KMS-11 (cell line): ENCODE measurements around the gene HSD3B1.

ENCODE experiments used
- H2AFZ ChIP-seq: fragments of 200-600 bp; sonication (generic); 2 replicates; pipeline ENCODE4 v1.6.1; 2016; ENCODE audit warnings: antibody characterized with exemption, mixed run types, low read depth
- H3K27ac ChIP-seq: fragments of 200-600 bp; sonication (generic); 2 replicates; pipeline ENCODE4 v1.6.1; 2016; ENCODE audit warnings: mild to moderate bottlenecking, mixed run types
- H3K27me3 ChIP-seq: fragments of 200-600 bp; sonication (generic); 2 replicates; pipeline ENCODE4 v1.6.1; 2017; ENCODE audit warnings: mild to moderate bottlenecking, low read depth, mixed run types, moderate library complexity; ENCODE audit not compliant: insufficient read depth
- H3K36me3 ChIP-seq: fragments of 200-600 bp; sonication (generic); 2 replicates; pipeline ENCODE4 v1.6.1; 2017; ENCODE audit warnings: mild to moderate bottlenecking, mixed run types; ENCODE audit not compliant: insufficient read depth
- H3K4me1 ChIP-seq: fragments of 200-600 bp; sonication (generic); 2 replicates; pipeline ENCODE4 v1.6.1; 2016; ENCODE audit warnings: mild to moderate bottlenecking, low read depth, mixed run types; ENCODE audit not compliant: poor library complexity, severe bottlenecking
- H3K4me2 ChIP-seq: fragments of 200-600 bp; sonication (generic); 2 replicates; pipeline ENCODE4 v1.7.0; 2016; ENCODE audit warnings: mild to moderate bottlenecking, mixed run types
- H3K4me3 ChIP-seq: fragments of 200-600 bp; sonication (generic); IDR thresholded peaks from 2 replicates; pipeline ENCODE4 v1.6.1; 2017; ENCODE audit warnings: low read depth, low read length, mixed read lengths; ENCODE audit not compliant: insufficient read depth
- H3K79me2 ChIP-seq: fragments of 200-600 bp; sonication (generic); 2 replicates; pipeline ENCODE4 v1.6.1; 2016; ENCODE audit warnings: low read depth, mixed run types; ENCODE audit not compliant: insufficient read depth
- H3K9ac ChIP-seq: fragments of 200-600 bp; sonication (generic); 2 replicates; pipeline ENCODE4 v1.6.1; 2016; ENCODE audit warnings: mild to moderate bottlenecking, mixed run types
- H4K20me1 ChIP-seq: fragments of 200-600 bp; sonication (generic); 2 replicates; pipeline ENCODE4 v1.6.1; 2016; ENCODE audit warnings: mild to moderate bottlenecking, mixed run types; ENCODE audit not compliant: insufficient read depth
- TF ChIP-seq, protein P1 (sequence below): fragments of 200-600 bp; sonication (generic); conservative IDR thresholded peaks from 2 replicates; pipeline ENCODE4 v1.6.1; 2017; ENCODE audit warnings: low read depth, mild to moderate bottlenecking, antibody characterized with exemption, low read length, moderate library complexity, mixed read lengths

The HSD3B1 gene

DNA sequence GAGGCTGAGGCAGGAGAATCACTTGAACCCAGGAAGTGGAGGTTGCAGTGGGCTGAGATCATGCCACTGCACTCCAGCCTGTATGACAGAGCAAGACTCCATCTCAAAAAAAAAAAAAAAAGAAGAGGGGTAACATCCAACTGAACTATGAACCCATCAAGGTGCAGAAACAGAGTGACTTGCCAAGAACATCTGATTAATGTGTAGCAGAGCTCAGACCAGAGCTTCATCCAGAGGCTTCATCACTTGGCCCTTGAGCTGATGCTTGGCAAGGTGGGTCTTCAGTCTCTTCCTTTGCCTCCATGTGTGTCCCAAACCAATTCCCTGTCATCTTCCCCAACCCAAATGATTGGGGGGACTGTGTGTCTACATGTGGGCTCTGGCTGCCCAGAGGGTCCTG, 32.6 kb downstream of the HSD3B1 start:
- H3K4me2 ChIP-seq, result no peak overlapping the region
- H3K4me3 ChIP-seq, result no peak overlapping the region
- H3K4me1 ChIP-seq, result no peaks in the 10 kb centered on the region
- H3K9ac ChIP-seq, result no peak overlapping the region
- H2AFZ ChIP-seq, result no peak overlapping the region
- no peaks in the 10 kb centered on the region for H4K20me1 ChIP-seq
- no peaks in the 10 kb centered on the region for H3K36me3 ChIP-seq
- no peak overlapping the region for H3K27ac ChIP-seq
- no peaks in the 10 kb centered on the region for H3K27me3 ChIP-seq
- TF ChIP-seq, protein P1, sequence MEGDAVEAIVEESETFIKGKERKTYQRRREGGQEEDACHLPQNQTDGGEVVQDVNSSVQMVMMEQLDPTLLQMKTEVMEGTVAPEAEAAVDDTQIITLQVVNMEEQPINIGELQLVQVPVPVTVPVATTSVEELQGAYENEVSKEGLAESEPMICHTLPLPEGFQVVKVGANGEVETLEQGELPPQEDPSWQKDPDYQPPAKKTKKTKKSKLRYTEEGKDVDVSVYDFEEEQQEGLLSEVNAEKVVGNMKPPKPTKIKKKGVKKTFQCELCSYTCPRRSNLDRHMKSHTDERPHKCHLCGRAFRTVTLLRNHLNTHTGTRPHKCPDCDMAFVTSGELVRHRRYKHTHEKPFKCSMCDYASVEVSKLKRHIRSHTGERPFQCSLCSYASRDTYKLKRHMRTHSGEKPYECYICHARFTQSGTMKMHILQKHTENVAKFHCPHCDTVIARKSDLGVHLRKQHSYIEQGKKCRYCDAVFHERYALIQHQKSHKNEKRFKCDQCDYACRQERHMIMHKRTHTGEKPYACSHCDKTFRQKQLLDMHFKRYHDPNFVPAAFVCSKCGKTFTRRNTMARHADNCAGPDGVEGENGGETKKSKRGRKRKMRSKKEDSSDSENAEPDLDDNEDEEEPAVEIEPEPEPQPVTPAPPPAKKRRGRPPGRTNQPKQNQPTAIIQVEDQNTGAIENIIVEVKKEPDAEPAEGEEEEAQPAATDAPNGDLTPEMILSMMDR, result no peak
- no peaks in the 10 kb centered on the region for H3K79me2 ChIP-seq

DNA sequence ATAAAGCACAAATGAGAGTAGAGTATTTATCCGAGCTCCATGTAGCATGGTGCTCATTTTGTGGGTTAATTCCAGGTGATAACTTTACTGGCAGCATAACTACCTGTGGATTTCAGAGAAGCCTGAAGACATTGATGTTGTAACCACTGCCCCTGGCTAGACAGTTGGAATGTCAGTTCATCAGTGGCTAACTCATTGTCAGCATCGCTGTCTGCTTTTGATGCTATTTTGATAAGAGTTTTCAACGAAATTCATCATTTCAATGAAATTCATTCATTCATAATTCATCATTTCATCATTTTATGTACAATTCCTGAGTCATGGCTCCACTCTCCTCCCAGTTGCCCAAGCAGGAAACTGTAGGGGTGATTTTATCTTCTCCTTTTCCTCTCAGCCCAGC, 34.4 kb downstream of the HSD3B1 start:
- no peaks in the 10 kb centered on the region for H3K27me3 ChIP-seq
- no peak overlapping the region for H3K9ac ChIP-seq
- no peak overlapping the region for H3K4me2 ChIP-seq
- no peaks in the 10 kb centered on the region for H3K79me2 ChIP-seq
- H4K20me1 ChIP-seq, result no peaks in the 10 kb centered on the region
- no peak overlapping the region for H3K4me3 ChIP-seq
- H3K4me1 ChIP-seq, result no peaks in the 10 kb centered on the region
- no peak overlapping the region for H3K27ac ChIP-seq
- H2AFZ ChIP-seq, result no peak overlapping the region
- H3K36me3 ChIP-seq, result no peaks in the 10 kb centered on the region
- TF ChIP-seq, protein P1, result no peak

DNA sequence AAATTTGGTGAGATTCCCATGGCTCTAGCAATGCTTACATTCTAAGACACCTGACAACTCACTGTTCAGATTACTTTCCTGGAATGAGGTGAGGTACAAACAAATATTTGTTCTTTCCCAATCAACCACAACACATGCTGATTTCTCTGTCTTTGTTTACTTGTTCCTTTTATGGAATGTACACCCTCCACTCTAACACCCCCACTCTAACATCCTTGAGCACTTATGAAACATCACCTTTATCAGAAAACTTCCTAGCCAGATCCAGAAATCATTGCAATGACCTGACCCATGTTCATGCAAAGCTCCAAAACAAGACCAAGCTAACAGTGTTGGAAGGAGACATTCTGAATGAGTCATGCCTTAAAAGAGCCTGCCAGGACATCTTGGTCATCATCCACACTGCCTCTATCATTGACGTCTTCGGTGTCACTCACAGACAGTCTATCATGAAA, 35.5 kb downstream of the HSD3B1 start:
- Histone ChIP-seq H3K4me3 (no peak overlapping the region), H3K27me3 (no peaks in the 10 kb centered on the region), H3K36me3 (no peaks in the 10 kb centered on the region), H4K20me1 (no peaks in the 10 kb centered on the region), H3K27ac (no peak overlapping the region), H2AFZ (no peak overlapping the region), H3K9ac (no peak overlapping the region), H3K4me2 (no peak overlapping the region), H3K4me1 (no peaks in the 10 kb centered on the region), H3K79me2 (no peaks in the 10 kb centered on the region)
- TF ChIP-seq, protein P1, result no peak

DNA sequence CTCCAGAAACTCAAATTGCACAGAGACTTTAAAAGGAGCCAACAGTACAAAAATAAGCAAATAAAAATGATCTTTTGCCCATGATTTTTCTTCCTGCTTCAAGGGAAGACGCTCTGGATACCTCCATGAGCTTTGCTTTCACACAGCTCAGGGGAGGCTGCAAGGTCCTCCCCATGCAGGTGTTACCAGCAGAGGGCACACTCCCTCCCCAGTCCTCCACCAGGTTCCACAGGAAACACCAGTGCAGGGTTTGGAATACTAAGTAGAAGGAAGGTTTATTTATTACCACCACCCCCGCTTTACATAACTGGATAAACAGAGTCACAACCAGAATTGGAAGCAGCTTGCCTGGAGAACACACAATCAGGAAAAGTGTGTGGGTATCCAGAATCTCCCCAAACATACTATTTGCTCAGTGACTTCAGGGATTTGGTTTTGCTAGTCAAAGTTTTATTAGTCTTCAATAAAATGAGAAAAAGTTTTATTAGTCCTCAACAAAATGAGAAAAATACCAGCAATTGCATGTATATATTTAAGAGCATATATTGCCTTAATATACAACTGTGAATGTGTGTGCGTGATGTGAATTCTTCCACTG, 37.3 kb downstream of the HSD3B1 start:
- H3K9ac ChIP-seq, result no peak overlapping the region
- no peak overlapping the region for H3K4me3 ChIP-seq
- no peaks in the 10 kb centered on the region for H3K79me2 ChIP-seq
- H3K4me2 ChIP-seq, result no peak overlapping the region
- no peak overlapping the region for H2AFZ ChIP-seq
- no peaks in the 10 kb centered on the region for H4K20me1 ChIP-seq
- H3K36me3 ChIP-seq, result no peaks in the 10 kb centered on the region
- no peaks in the 10 kb centered on the region for H3K4me1 ChIP-seq
- H3K27me3 ChIP-seq, result no peaks in the 10 kb centered on the region
- H3K27ac ChIP-seq, result no peak overlapping the region
- TF ChIP-seq, protein P1, result peak; percentile 37; the same call in 1 of the 2 replicates
